ENCODE measurements around the gene GTF2F1.
"Not testable (repeated sequence)": the region's sequence is repeated elsewhere in the genome, so short reads cannot be mapped to it uniquely, and the experiment has no call there.

DNA sequence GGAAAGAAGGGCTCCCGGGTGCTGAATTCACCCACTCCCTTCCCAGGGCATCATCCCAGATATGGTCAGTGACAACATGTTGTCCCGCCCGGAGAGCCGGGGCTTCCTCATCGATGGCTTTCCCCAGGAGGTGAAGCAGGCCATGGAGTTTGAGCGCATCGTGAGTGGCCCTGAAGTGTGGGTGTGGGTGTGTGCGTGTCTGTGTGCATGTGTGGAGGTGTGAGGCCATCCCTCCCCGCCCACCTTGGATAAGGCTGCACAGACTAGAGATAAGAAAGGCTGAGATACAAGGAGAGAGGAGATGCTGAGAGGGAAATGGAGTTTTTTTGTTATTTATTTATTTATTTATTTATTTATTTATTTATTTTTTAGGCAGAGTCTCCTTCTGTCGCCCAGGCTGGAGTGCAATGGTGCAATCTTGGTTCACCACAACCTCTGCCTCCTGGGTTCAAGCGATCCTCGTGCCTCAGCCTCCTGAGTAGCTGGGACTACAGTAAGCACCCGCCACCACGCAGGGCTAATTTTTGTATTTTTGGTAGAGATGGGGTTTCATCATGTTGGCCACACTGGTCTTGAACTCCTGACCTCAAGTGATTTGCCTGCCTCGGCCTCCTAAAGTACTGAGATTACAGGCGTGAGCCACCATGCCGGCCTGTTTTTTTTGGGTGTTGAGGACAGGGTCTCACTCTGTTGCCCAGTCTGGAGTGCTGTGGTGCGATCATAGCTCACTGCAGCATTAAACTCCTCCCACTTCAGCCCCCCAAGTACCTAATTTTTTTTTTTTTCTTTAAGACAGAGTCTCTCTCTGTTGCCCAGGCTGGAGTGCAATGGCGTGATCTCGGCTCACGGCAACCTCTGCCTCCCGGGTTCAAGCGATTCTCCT lies 7.3 kb upstream of the GTF2F1 start:
- TF ChIP-seq, protein P1, sequence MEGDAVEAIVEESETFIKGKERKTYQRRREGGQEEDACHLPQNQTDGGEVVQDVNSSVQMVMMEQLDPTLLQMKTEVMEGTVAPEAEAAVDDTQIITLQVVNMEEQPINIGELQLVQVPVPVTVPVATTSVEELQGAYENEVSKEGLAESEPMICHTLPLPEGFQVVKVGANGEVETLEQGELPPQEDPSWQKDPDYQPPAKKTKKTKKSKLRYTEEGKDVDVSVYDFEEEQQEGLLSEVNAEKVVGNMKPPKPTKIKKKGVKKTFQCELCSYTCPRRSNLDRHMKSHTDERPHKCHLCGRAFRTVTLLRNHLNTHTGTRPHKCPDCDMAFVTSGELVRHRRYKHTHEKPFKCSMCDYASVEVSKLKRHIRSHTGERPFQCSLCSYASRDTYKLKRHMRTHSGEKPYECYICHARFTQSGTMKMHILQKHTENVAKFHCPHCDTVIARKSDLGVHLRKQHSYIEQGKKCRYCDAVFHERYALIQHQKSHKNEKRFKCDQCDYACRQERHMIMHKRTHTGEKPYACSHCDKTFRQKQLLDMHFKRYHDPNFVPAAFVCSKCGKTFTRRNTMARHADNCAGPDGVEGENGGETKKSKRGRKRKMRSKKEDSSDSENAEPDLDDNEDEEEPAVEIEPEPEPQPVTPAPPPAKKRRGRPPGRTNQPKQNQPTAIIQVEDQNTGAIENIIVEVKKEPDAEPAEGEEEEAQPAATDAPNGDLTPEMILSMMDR (IDR thresholded peaks at IDR 0.05; ENCODE audit: low read length), result not testable (repeated sequence)
- not testable (repeated sequence) for TF ChIP-seq EZH2 (IDR thresholded peaks at IDR 0.05; ENCODE audit: borderline replicate concordance, low read length)

All from OCI-LY1 (cell line).